K562 (cell line): ENCODE measurements around the gene CACNA1A. TPM values are rescaled to one million over a fixed set of nuclear protein-coding genes. Genes with fewer than 3 reads are reported as not detected.

ENCODE experiments used
- ATAC-seq: fragments of 200-7000 bp; cut with Tn5 transposase; 3 replicates; pipeline ENCODE4 v1.9.1; 2020; ENCODE audit warnings: moderate library complexity
- BruUV-seq: library from RNA; stranded (reverse); fragments of 400-500 nt; replicated peaks from 2 replicates; lab custom pipeline; 2021; lab: Mats Ljungman, UMichigan
- CTCF ChIA-PET: fragments of 300-600 bp; formaldehyde crosslinking; extraction: SDS; loops from one replicate; lab custom pipeline; 2021; ENCODE audit warnings: low intra/inter-chr PET ratio; lab: Yijun Ruan, JAX
- POLR2A ChIA-PET: fragments of 300-600, 350-650 bp; sonication (Branson Sonifier 250); formaldehyde crosslinking; extraction: SDS; loops from one replicate; lab custom pipeline; 2021; ENCODE audit warnings: antibody characterized with exemption, inconsistent platforms; lab: Yijun Ruan, JAX
- DNase-seq, 4 experiments: peaks; one replicate each; pipeline versions ENCODE4 v3.0.0 to v3.0.0-alpha.2; 2011 to 2018; ENCODE audit warnings: low spot score in 3 of 4, mixed read lengths in 3 of 4; ENCODE audit errors: extremely low read depth in 1 of 4
- FAIRE-seq: peaks from 2 replicates; lab custom pipeline; 2011; peaks lifted over from hg19 to GRCh38; lab: Jason Lieb, UNC
- H2AFZ ChIP-seq: 2 replicates; pipeline ENCODE4 v1.6.0; 2011; ENCODE audit warnings: low read depth, low read length, control low read depth, inconsistent platforms
- H3K27ac ChIP-seq: fragments of 200-600 bp; 3 replicates; pipeline ENCODE4 v1.8.0; 2011; ENCODE audit warnings: low read depth, mild to moderate bottlenecking, control low read depth, inconsistent platforms, low read length, moderate library complexity, mixed read lengths; ENCODE audit errors: extremely low read depth
- H3K27me3 ChIP-seq, 2 experiments: fragments of 300-600 bp in 1 of 2; 2 replicates in 1 of 2; 3 replicates in 1 of 2; pipeline versions ENCODE4 v1.6.0 to v1.8.0; 2011; ENCODE audit warnings: inconsistent platforms in 2 of 2, low read length in 2 of 2, mild to moderate bottlenecking in 1 of 2, mixed read lengths in 1 of 2, moderate library complexity in 1 of 2; ENCODE audit not compliant: control insufficient read depth in 2 of 2, insufficient read depth in 2 of 2
- H3K36me3 ChIP-seq: fragments of 300-600 bp; 3 replicates; pipeline ENCODE4 v1.8.0; 2011; ENCODE audit warnings: mild to moderate bottlenecking, low read length, inconsistent platforms; ENCODE audit not compliant: control insufficient read depth, insufficient read depth
- H3K4me1 ChIP-seq, 2 experiments: fragments of 200-600 bp in 1 of 2; replicated peaks in 1 of 2; 2 replicates in 1 of 2; 3 replicates in 1 of 2; pipeline versions ENCODE4 v1.5.1 to v1.8.0; 2011; ENCODE audit warnings: inconsistent platforms in 2 of 2, low read length in 2 of 2, mild to moderate bottlenecking in 1 of 2, mixed read lengths in 1 of 2, moderate library complexity in 1 of 2; ENCODE audit not compliant: control insufficient read depth in 2 of 2, insufficient read depth in 2 of 2
- H3K4me2 ChIP-seq: 2 replicates; pipeline ENCODE4 v1.6.1; 2011; ENCODE audit warnings: low read length, control low read depth, inconsistent platforms, mixed read lengths; ENCODE audit not compliant: insufficient read depth
- H3K4me3 ChIP-seq: fragments of 200-600 bp; sonication (generic), shearing (Covaris generic); 2 replicates; pipeline ENCODE4 v1.5.1; 2016; ENCODE audit warnings: control low read depth, inconsistent platforms
- H3K79me2 ChIP-seq: fragments of 200-600 bp; 3 replicates; pipeline ENCODE4 v1.8.0; 2011; ENCODE audit warnings: low read length, inconsistent platforms; ENCODE audit not compliant: control insufficient read depth, insufficient read depth
- H3K9ac ChIP-seq, 2 experiments: 2 replicates each; pipeline versions ENCODE4 v1.6.0 to v1.6.1; 2011; ENCODE audit warnings: low read depth in 2 of 2, low read length in 2 of 2, control low read depth in 1 of 2, inconsistent platforms in 1 of 2, mild to moderate bottlenecking in 1 of 2, mixed read lengths in 1 of 2; ENCODE audit not compliant: insufficient read depth in 1 of 2
- H3K9me1 ChIP-seq: one replicate; pipeline ENCODE4 v1.6.0; 2011; ENCODE audit warnings: inconsistent platforms, mild to moderate bottlenecking, low read length, moderate library complexity; ENCODE audit not compliant: control insufficient read depth, insufficient read depth
- H3K9me3 ChIP-seq: replicated peaks from 2 replicates; pipeline ENCODE4 v1.5.1; 2011; ENCODE audit warnings: low read depth, low read length, inconsistent platforms; ENCODE audit not compliant: control insufficient read depth, insufficient read depth
- H4K20me1 ChIP-seq: replicated peaks from 2 replicates; pipeline ENCODE4 v1.6.1; 2011; ENCODE audit warnings: low read length, inconsistent platforms, mixed read lengths; ENCODE audit not compliant: control insufficient read depth, insufficient read depth
- NR0B1 ChIP-seq: fragments of 450-650 bp; IDR thresholded peaks from one replicate; pipeline ENCODE4 v1.6.1; 2018; ENCODE audit warnings: mild to moderate bottlenecking, moderate library complexity; ENCODE audit not compliant: partially characterized antibody
- VEZF1 ChIP-seq: fragments of 200-800 bp; sonication (Bioruptor generic); IDR thresholded peaks from 2 replicates; pipeline ENCODE4 v1.6.1; 2017; ENCODE audit warnings: missing genetic modification characterization, missing compliant biosample characterization
- ZFP36 ChIP-seq: fragments of 150-350 bp; IDR thresholded peaks from 2 replicates; pipeline ENCODE4 v1.6.1; 2018; ENCODE audit warnings: low read length, low read depth; ENCODE audit not compliant: partially characterized antibody
- WGBS: fragments of 100-300 bp; shearing (Covaris generic); methylation state at CpG from one replicate; pipeline ENCODE4 v1.1.6; 2016; ENCODE audit warnings: low coverage, mixed read lengths; ENCODE audit not compliant: insufficient coverage; ENCODE audit errors: missing lambda C conversion rate; 5-methylcytosine and 5-hydroxymethylcytosine counted together
- in situ Hi-C: fragments of 300-500 bp; cut with MboI; formaldehyde crosslinking; loops from 4 replicates; pipeline ENCODE4 v1.15.0; 2018; ENCODE audit warnings: inconsistent platforms, mixed read lengths
- intact Hi-C: fragments of 100-400 bp; cut with micrococcal nuclease; formaldehyde crosslinking; loops from 2 replicates; pipeline ENCODE4 v1.14.2; 2022
- polyA plus RNA-seq, 8 experiments: library from polyadenylated mRNA; depleted of rRNA in 4 of 8; stranded (reverse) in 5 of 8; unstranded in 3 of 8; fragments of >200 nt; fragmentation: Nextera tagmentation in 2 of 8; fragmentation: Illumina TruSeq in 1 of 8; extraction: Ambion mirVana in 2 of 8; extraction: Trizol in 1 of 8; gene quantifications; 2 replicates each; pipeline versions ENCODE4 v1.2.1 to v1.2.3, GENCODE V29; 2011 to 2014; ENCODE audit warnings: inconsistent platforms in 1 of 8, missing spikeins in 1 of 8
- total RNA-seq, 7 experiments: library from RNA; depleted of rRNA in 6 of 7; stranded (reverse); fragments of >200 nt in 6 of 7; fragmentation: Illumina TruSeq in 2 of 7; extraction: Trizol in 2 of 7; gene quantifications; 2 replicates each; pipeline versions ENCODE4 v1.2.1 to v1.2.3, GENCODE V29; 2011 to 2021; ENCODE audit warnings: low replicate concordance in 1 of 7
- TF ChIP-seq, protein P1 (sequence below), 2 experiments: fragments of 450-650 bp in 1 of 2; sonication (generic) in 1 of 2; formaldehyde crosslinking in 1 of 2; IDR thresholded peaks in 1 of 2; conservative IDR thresholded peaks in 1 of 2; 2 replicates each; pipeline versions ENCODE4 v1.6.1 to v1.8.1; 2016 to 2023; ENCODE audit warnings: mild to moderate bottlenecking in 2 of 2, moderate library complexity in 2 of 2, inconsistent platforms in 1 of 2, missing genetic modification reagents in 1 of 2

The CACNA1A gene
- total and polyA plus RNA-seq, 9 of the 15 experiments (the other 6 are each of a cell fraction or from before 2014, with no cell fraction given), result 0.03 to 0.20 (median 0.09) TPM; not detected in 1

DNA sequence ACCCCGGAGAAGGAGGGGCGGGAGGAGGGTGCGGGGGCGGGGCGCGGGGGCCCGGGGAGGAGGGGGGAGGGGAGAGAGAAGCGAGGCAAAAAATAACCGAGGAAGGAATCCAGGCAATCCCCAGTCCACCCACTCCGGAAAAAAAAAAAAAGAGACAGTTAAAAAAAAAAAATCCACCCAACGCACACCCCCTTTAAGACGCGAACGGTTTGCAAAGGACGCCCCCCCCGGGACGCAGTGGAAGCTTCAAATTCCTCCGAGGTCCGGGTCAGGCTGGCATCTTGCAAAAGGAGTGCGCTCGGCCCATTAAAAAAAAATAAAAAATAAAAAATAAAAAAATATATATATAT is at the start of gene CACNA1A (continued):
- TF ChIP-seq, protein P1, sequence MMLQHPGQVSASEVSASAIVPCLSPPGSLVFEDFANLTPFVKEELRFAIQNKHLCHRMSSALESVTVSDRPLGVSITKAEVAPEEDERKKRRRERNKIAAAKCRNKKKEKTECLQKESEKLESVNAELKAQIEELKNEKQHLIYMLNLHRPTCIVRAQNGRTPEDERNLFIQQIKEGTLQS (IDR thresholded peaks at IDR 0.05), result no peak
- TF ChIP-seq, protein P1 (CRISPR knock-in tag; conservative IDR thresholded peaks at IDR 0.05), result no peak
- TF ChIP-seq VEZF1 (CRISPR knock-in tag), result no peak

GRCh38 chr19:13554506-13555240 is 48.4 kb upstream of the CACNA1A start:
- intact Hi-C loops, result no loop called here
- DNase-seq (no peak), ATAC-seq (no peak), FAIRE-seq (no peak)
- in situ Hi-C loops, result no loop called here
- ChIA-PET POLR2A (interaction anchor here (0.9 kb wide), 1 partner anchor 12 kb away, joined by 3 read pairs; no protein-coding TSS in a partner anchor), CTCF (no interaction called here)
- no TSS peak for BruUV-seq
- H3K4me3 ChIP-seq, result no peak overlapping the region
- H3K4me2 ChIP-seq, result no peak overlapping the region
- H3K9me3 ChIP-seq, result no peaks in the 10 kb centered on the region
- H3K27ac ChIP-seq, result no peak overlapping the region
- no peaks in the 10 kb centered on the region for H3K79me2 ChIP-seq
- no peak overlapping the region for H3K9ac ChIP-seq
- H3K4me1 ChIP-seq, result no peaks in the 10 kb centered on the region
- TF ChIP-seq NR0B1 (no peak), ZFP36 (peak; percentile 23)
- WGBS, result 2% methylated on average over 10 of the region's 10 CpGs
- H3K27me3 ChIP-seq, result peaks cover 2 to 5% of the 10 kb centered on the region in 2 experiments; a peak in 2 of 5 replicates
- no peaks in the 10 kb centered on the region for H4K20me1 ChIP-seq
- H3K36me3 ChIP-seq, result no peaks in the 10 kb centered on the region
- H3K9me1 ChIP-seq, result no peaks in the 10 kb centered on the region
- no peak overlapping the region for H2AFZ ChIP-seq
